Activated CD4-positive, alpha-beta T cell treated with anti-CD3 and anti-CD28 coated beads, Interleukin-2, amount 10 ng/mL, durations not matched to agents 24 days and 14 days (primary cell): Measurements from ENCODE around the gene TNFRSF9. TPM values are rescaled to one million over a fixed set of nuclear protein-coding genes. Genes with fewer than 3 reads are reported as not detected.
"Not testable (repeated sequence)": the region's sequence is repeated elsewhere in the genome, so short reads cannot be mapped to it uniquely, and the experiment has no call there.

Experiments used
- DNase-seq: peaks from one replicate; pipeline ENCODE4 v3.0.0; 2022
- H3K27ac Mint-ChIP-seq: one replicate; pipeline ENCODE4 v1.8.0; 2022; ENCODE audit warnings: mild to moderate bottlenecking, mixed read lengths
- H3K27me3 Mint-ChIP-seq: one replicate; pipeline ENCODE4 v1.8.0; 2022; ENCODE audit warnings: mixed read lengths
- H3K36me3 Mint-ChIP-seq: one replicate; pipeline ENCODE4 v1.8.0; 2022; ENCODE audit warnings: low read depth, mild to moderate bottlenecking, mixed read lengths
- H3K4me1 Mint-ChIP-seq: one replicate; pipeline ENCODE4 v1.8.0; 2021; ENCODE audit warnings: mixed read lengths
- H3K4me3 Mint-ChIP-seq: one replicate; pipeline ENCODE4 v1.8.0; 2022; ENCODE audit warnings: mild to moderate bottlenecking, moderate library complexity, mixed read lengths
- H3K9me3 Mint-ChIP-seq: one replicate; pipeline ENCODE4 v1.8.0; 2021; ENCODE audit warnings: mixed read lengths
- intact Hi-C: fragments of 100-400 bp; cut with micrococcal nuclease; formaldehyde crosslinking; loops from one replicate; pipeline ENCODE4 v1.15.1; 2023
- total RNA-seq: library from RNA; stranded (reverse); gene quantifications from 2 replicates; pipeline ENCODE4 v1.2.3, GENCODE V29; 2022

TNFRSF9 gene
- total RNA-seq, 1 donor from 2014 or later = 30.9 TPM

DNA sequence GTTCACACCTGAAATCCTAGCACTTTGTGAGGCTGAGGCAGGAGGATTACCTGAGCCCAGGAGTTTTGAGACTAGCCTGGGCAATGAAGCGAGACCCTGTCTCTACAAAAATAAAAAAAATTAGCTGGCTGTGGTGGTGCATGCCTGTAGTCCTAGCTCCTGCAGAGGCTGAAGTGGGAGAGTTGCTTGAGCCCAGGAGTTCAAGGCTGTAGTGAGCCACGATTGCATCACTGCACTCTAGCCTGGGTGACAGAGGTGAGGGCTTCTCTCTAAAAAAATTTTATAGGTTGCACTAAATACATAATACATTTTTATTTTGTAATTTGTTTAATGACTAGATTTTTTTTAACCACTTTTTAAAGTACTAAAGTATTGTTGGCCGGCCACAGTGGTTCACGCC lies 27.0 kb upstream of the TNFRSF9 start:
- Mint-ChIP-seq H3K36me3 (peaks cover 79% of the 10 kb centered on the region), H3K4me3 (no peak overlapping the region), H3K27me3 (no peaks in the 10 kb centered on the region), H3K9me3 (no peaks in the 10 kb centered on the region), H3K4me1 (peaks cover 36% of the 10 kb centered on the region), H3K27ac (no peak overlapping the region)
- no peak for DNase-seq
- intact Hi-C loops = no loop called here

DNA sequence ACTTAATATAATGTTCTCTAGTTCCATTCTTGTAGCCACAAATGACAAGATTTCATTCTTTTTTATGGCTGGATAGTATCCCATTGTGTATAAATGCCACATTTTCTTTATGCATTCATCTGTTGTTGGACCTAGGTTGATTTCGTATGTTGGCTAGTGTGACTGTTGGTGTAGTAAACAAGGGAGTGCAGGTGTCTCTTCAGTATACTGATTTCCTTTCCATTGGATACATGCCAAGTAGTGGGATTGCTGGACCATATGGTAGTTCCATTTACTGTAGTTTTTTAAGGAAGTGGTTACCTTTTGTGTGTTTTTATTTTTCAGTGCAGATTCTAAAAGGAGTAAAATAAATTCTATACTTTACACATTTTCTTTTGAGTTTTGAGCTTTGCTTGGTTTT lies 26.6 kb upstream of the TNFRSF9 start:
- H3K9me3 Mint-ChIP-seq = no peaks in the 10 kb centered on the region
- peaks cover 36% of the 10 kb centered on the region for H3K4me1 Mint-ChIP-seq
- peak overlapping the region; percentile 2 for H3K4me3 Mint-ChIP-seq

DNA sequence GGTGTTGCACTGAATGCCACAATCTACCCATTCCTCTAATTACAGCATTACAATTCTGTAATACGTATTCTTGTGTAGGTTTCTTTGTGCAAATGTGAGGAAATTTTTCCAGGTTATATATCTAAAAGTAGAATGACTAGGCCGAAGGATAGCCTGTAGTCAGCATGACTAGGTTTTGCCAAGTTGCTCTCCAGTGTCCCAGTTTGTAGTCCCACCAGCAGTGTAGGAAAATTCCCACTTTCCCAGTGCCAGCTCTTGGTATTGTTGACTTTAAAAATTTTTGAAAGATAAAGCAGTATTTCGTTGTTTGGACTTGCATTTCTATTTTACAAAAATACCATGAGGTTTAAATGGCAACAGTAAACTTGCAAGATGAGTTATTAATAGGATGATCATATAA lies 23.8 kb upstream of the TNFRSF9 start:
- peaks cover 43% of the 10 kb centered on the region for H3K4me1 Mint-ChIP-seq
- H3K27me3 Mint-ChIP-seq = no peaks in the 10 kb centered on the region
- H3K27ac Mint-ChIP-seq = peak overlapping the region; percentile 15
- H3K36me3 Mint-ChIP-seq = peaks cover 64% of the 10 kb centered on the region
- no peaks in the 10 kb centered on the region for H3K9me3 Mint-ChIP-seq
- peak overlapping the region; percentile 55 for H3K4me3 Mint-ChIP-seq
- intact Hi-C loops = loop anchor here (5.0 kb wide), 1 partner anchor 182 kb away; the partner anchor contains the start of gene PER3
- no peak for DNase-seq

More for the DNA sequence above, 26.6 kb upstream of the TNFRSF9 start:
- no peak for DNase-seq
- no peak overlapping the region for H3K27ac Mint-ChIP-seq
- H3K36me3 Mint-ChIP-seq = peaks cover 76% of the 10 kb centered on the region
- intact Hi-C loops = no loop called here
- no peaks in the 10 kb centered on the region for H3K27me3 Mint-ChIP-seq

DNA sequence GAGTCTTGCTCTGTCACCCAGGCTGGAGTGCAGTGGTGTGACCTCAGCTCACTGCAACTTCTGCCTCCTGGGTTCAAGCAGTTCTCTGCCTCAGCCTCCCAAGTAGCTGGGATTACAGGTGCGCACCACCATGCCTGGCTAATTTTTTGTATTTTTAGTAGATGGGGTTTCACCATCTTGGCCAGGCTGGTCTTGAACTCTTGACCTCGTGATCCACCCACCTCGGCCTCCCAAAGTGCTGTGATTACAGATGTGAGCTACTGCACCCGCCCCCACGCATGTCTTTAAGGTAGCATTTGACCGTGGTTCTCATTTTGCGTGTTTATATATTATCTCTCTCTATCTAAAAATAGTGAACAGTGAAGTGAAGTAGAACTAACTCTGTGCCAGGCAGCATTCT lies 23.2 kb upstream of the TNFRSF9 start:
- Mint-ChIP-seq H3K4me1 (peaks cover 46% of the 10 kb centered on the region), H3K27ac (peak overlapping the region; percentile 78), H3K4me3 (peak overlapping the region; percentile 99), H3K36me3 (peaks cover 59% of the 10 kb centered on the region)
- intact Hi-C loops = loop anchor here (5.0 kb wide), 1 partner anchor 182 kb away; the partner anchor contains the start of gene PER3
- not testable (repeated sequence) for DNase-seq, H3K27me3 Mint-ChIP-seq, H3K9me3 Mint-ChIP-seq

DNA sequence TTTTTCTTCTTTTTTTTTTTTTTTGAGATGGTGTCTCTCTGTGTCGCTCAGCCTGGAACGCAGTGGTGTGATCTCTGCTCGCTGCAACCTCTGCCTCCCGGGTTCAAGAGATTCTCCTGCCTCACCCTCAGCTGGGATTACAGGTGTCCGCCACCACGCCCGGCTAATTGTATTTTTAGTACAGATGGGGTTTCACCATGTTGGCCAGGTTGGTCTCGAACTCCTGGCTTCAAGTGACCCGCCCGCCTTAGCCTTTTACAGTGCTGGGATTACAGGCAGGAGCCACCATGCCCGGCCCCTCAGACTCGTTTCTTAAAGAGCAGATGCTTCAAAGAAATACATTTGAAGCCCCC lies 22.7 kb upstream of the TNFRSF9 start:
- Mint-ChIP-seq H3K4me1 (peaks cover 46% of the 10 kb centered on the region), H3K4me3 (peak overlapping the region; percentile 99), H3K36me3 (peaks cover 57% of the 10 kb centered on the region), H3K27ac (peak overlapping the region; percentile 78)
- intact Hi-C loops = loop anchor here (5.0 kb wide), 1 partner anchor 181 kb away; the partner anchor contains the start of gene PER3
- H3K9me3 Mint-ChIP-seq, DNase-seq, H3K27me3 Mint-ChIP-seq: not testable (repeated sequence)

DNA sequence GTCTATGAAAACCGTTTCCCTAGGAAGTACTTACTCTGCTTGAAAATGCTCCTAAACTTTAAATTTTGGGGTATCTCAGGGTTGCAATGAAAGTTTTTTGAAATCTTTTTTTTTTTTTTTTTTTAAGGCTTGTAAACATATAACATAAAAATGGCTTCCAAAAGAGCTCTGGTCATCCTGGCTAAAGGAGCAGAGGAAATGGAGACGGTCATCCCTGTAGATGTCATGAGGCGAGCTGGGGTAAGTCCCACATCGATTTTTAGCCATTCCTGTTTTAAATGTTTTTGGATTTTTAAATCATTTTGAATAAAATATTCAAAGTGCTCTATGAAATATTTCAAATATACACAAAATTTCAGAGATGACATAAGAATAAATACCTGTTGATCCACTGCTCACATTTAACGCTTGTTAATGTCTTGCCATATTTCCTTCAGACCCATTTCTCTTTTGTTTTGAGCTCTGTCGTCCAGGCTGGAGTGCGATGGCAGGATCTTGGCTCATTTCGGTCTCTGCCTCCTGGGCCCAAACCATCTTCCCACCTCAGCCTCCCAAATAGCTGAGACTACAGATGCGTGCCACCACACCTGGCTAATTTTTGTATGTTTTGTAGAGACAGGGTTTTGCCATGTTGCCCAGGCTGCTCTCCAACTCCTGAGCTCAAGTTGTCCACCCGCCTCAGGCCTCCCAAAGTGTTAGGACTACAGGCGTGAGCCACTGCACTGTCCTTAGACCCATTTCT lies 22.2 kb upstream of the TNFRSF9 start:
- Mint-ChIP-seq H3K4me3 (peak overlapping the region; percentile 99), H3K27ac (peak overlapping the region; percentile 100), H3K36me3 (peaks cover 57% of the 10 kb centered on the region), H3K27me3 (no peaks in the 10 kb centered on the region), H3K9me3 (no peaks in the 10 kb centered on the region), H3K4me1 (peaks cover 46% of the 10 kb centered on the region)
- no peak for DNase-seq
- intact Hi-C loops = loop anchor here (5.0 kb wide), 1 partner anchor 181 kb away; the partner anchor contains the start of gene PER3

DNA sequence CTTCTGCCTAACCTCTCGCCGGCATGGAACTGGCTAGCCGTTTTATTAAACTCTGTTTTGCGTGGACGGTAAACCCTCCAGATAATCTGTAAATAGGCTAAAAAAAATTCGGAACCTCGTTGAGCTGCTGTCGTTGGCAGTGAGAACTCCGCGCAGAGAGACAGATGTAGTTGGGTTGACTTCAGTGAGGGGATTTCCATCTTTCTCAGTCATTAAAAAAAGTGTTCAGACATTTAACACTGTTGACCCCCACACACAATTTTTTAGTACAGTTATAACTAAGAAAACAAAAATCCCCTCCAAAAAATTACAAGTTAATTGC lies 21.3 kb upstream of the TNFRSF9 start:
- no peaks in the 10 kb centered on the region for H3K9me3 Mint-ChIP-seq
- intact Hi-C loops = loop anchor here (5.0 kb wide), 1 partner anchor 180 kb away; the partner anchor contains the start of gene PER3
- peak overlapping the region; percentile 100 for H3K27ac Mint-ChIP-seq
- peaks cover 47% of the 10 kb centered on the region for H3K4me1 Mint-ChIP-seq
- H3K36me3 Mint-ChIP-seq = peaks cover 49% of the 10 kb centered on the region
- no peaks in the 10 kb centered on the region for H3K27me3 Mint-ChIP-seq
- no peak for DNase-seq
- H3K4me3 Mint-ChIP-seq = peak overlapping the region; percentile 99

DNA sequence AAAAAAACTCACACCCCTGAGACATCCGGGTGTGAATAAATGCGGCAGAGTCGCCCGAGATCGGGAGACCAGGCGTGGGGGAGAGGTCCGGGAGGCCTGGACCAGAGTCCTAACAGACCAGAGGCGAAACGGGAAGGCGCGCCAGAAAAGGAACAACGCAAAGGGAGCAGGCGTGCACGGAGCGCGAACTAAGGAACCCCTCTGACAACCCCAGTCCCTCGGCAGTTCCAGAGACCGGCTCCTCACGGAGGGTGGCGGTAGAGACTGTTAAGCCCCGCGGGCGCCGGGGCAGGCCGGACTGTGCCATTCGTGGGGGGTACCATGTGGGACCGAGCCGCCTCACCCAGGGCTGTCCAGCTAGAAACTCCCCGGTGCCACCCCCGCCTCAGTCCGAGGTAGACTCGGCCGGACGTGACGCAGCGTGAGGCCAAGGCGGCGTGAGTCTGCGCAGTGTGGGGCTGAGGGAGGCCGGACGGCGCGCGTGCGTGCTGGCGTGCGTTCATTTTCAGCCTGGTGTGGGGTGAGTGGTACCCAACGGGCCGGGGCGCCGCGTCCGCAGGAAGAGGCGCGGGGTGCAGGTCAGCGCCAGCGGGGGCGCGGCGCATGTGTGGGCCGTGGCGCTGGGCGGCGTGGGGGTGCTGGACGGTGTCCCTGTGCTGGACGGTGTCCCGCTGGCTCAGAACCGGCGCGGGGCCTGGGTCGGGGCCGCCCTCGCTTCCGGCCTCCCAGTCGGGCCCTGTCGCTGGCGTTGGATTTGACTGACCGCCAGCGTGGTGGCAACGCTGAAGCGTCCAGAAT lies 20.8 kb upstream of the TNFRSF9 start, which contains the start of gene PARK7:
Gene PARK7, plus strand, starts transcription at position 496 of the 798 bp plus-strand sequence. CDS start 1,075 bp downstream, outside the sequence.
- Mint-ChIP-seq H3K4me1 (peaks cover 45% of the 10 kb centered on the region), H3K36me3 (peaks cover 44% of the 10 kb centered on the region), H3K4me3 (peak within 1 kb of the TSS; percentile 99), H3K27ac (peak within 1 kb of the TSS; percentile 100), H3K27me3 (no peaks in the 10 kb centered on the region), H3K9me3 (no peaks in the 10 kb centered on the region)
- intact Hi-C loops = loop anchor here (2.0 to 5.0 kb wide), 2 partner anchors 41 to 179 kb away; partner anchors contain the start of gene PER3
- peak; percentile 100 for DNase-seq

DNA sequence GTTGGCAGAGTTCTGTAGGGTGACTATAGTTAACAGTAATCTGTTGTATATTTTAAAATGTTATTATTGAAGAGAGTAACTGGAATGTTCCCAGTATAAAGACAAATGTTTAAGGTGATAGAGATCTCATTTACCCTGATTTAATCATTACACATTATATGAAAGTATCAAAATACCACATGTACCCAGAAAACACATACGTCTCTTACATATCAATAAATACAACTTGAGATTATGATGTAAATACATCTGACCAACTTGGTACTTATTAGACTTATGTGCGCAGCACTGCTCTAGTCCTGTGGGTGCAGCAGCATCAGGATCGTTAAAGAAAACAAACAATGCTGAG lies 20.2 kb upstream of the TNFRSF9 start:
- no peak for DNase-seq
- no peaks in the 10 kb centered on the region for H3K9me3 Mint-ChIP-seq
- peaks cover 50% of the 10 kb centered on the region for H3K4me1 Mint-ChIP-seq
- peaks cover 39% of the 10 kb centered on the region for H3K36me3 Mint-ChIP-seq
- H3K4me3 Mint-ChIP-seq = peak overlapping the region; percentile 99
- H3K27ac Mint-ChIP-seq = peak overlapping the region; percentile 100
- H3K27me3 Mint-ChIP-seq = no peaks in the 10 kb centered on the region
- intact Hi-C loops = loop anchor here (2.0 to 5.0 kb wide), 2 partner anchors 40 to 179 kb away; partner anchors contain the start of gene PER3

DNA sequence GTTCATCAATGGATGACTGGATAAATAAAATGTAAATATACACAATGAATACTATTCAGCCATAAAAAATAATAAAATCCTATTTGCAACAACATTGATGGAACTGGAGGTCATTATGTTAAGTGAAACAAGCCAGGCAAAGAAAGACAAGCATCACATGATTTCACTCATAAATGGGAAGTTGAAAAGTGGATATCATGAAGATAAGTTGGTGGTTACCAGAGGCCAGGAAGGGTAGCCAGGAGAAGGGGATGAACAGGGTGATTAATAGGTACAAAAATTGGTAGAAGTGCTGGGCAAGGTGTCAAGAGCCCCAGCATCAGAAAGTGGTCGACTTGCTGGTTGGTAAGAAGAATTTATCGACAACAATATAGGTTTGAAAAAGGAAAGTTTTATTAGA lies 19.5 kb upstream of the TNFRSF9 start:
- H3K27ac Mint-ChIP-seq = peak overlapping the region; percentile 69
- peaks cover 33% of the 10 kb centered on the region for H3K36me3 Mint-ChIP-seq
- H3K4me1 Mint-ChIP-seq = peaks cover 49% of the 10 kb centered on the region
- intact Hi-C loops = loop anchor here (2.0 to 5.0 kb wide), 2 partner anchors 39 to 178 kb away; partner anchors contain the start of gene PER3
- no peaks in the 10 kb centered on the region for H3K9me3 Mint-ChIP-seq
- DNase-seq = no peak
- peak overlapping the region; percentile 99 for H3K4me3 Mint-ChIP-seq
- H3K27me3 Mint-ChIP-seq = no peaks in the 10 kb centered on the region

DNA sequence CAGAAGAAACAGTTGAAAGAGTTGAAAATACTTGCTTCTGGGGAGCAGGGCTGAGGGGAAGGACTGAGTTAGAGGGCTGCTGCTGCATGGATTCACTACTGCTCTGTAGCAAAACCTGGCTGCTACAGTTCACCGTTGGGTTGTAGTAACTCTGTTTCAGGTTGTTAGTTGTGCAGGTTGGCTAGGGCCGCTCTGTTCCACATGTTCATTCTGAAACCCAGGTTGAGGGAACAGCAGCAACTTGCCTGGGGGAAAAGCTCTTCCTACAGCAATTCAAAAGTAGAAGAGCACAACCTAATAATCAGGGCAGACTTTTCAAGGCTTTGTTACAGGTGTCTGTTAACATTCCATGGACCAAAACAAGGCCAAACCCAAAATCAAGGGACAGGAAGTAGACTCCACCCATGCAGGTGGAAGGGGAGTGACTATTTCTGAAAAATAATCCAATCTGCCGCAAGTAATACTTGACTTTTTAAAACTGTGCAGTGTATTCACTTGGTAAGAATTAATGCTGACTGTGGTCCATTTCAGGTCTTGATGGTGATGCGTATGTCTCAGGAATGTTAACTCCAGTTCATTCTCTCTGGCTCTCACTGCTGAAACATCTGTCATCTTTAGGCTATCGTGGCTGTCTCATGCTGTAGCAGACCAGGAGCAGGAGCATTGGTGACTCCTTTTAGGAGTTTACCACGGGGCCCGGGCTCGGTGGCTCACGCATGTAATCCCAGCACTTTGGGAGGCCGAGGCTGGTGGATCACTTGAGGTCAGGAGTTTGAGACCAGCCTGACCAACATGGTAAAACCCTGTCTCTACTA lies 15.8 kb upstream of the TNFRSF9 start:
- Mint-ChIP-seq H3K27ac (peak overlapping the region; percentile 73), H3K9me3 (no peaks in the 10 kb centered on the region), H3K36me3 (peaks cover 3% of the 10 kb centered on the region), H3K4me1 (peaks cover 43% of the 10 kb centered on the region), H3K4me3 (no peak overlapping the region), H3K27me3 (no peaks in the 10 kb centered on the region)
- intact Hi-C loops = no loop called here
- DNase-seq = no peak

DNA sequence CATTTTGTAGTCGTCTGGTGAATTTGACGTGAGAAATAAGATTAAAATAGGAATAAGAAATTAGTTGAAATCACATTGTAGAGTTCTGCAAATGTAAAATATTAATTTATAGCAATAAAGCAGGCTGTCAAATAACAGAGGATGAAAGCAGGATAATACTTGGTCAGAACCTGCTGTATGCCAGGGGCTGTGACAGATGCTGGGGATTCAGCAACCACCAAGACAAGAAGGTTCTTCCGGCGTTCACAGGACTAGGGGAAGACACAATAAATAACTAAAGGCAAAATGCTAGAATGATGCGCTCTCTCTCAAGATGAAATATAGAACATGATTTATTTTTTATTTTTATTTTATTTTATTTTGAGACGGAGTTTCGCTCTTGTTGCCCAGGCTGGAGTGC lies 14.0 kb upstream of the TNFRSF9 start:
- Mint-ChIP-seq H3K4me3 (peak overlapping the region; percentile 90), H3K36me3 (no peaks in the 10 kb centered on the region), H3K27ac (peak overlapping the region; percentile 98), H3K4me1 (peaks cover 45% of the 10 kb centered on the region), H3K9me3 (no peaks in the 10 kb centered on the region), H3K27me3 (no peaks in the 10 kb centered on the region)
- no peak for DNase-seq
- intact Hi-C loops = no loop called here

DNA sequence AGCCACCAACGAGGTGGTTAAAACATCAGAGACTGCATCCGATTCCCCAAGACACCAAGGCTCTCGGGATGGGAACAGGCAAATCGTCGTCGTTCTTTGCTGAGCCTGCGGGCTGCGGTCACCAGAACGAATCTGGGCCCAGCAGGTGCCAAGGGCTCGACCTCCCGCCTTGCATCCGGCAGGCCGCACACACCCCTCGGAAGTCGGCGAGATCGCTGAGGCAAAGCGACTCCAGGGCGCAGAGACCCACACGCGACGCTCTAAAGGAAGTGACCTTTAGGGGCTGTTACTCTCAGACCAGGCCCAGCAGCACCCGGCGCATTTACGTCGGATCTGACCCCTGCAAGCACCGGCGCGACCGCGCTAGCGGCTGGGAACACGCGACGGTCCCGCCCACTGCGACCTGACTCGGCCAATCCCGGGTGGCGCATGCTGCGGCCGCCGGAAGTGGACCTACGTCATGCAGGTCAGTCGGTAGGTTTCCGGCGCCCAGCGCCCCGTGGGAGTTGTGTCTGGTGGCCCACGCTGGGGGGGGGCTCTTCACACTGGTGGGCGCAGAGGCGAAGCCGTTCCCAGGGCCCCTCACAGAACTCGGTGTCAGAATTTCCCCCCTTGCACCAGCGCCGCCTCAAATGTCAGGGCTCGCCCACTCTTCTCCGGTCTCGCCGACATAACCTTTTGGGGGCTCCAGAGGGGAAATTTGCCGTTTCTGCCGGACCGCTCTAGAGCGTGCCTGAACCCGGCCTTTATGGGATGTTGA lies 13.4 kb upstream of the TNFRSF9 start:
- Mint-ChIP-seq H3K9me3 (no peaks in the 10 kb centered on the region), H3K27me3 (no peaks in the 10 kb centered on the region), H3K4me3 (peak overlapping the region; percentile 90), H3K27ac (peak overlapping the region; percentile 98), H3K36me3 (no peaks in the 10 kb centered on the region), H3K4me1 (peaks cover 47% of the 10 kb centered on the region)
- intact Hi-C loops = no loop called here
- DNase-seq = peak; percentile 96
